Activated CD4-positive, alpha-beta T cell treated with anti-CD3 and anti-CD28 coated beads for 48 hours (primary cell): ENCODE data around the gene DNAJC4.
A peak's percentile ranks its signal among the peaks of the same experiment; 100 is the strongest.

Experiments
- DNase-seq: peaks from one replicate; pipeline ENCODE4 v3.0.0-alpha.2; 2020

DNAJC4 gene

GRCh38 chr11:64208796-64209562 lies 21.4 kb upstream of the DNAJC4 start:
- DNase-seq: no peak

- no peak for DNase-seq
Measured at GRCh38 chr11:64209563-64209843, 20.8 kb upstream of the DNAJC4 start.

DNA sequence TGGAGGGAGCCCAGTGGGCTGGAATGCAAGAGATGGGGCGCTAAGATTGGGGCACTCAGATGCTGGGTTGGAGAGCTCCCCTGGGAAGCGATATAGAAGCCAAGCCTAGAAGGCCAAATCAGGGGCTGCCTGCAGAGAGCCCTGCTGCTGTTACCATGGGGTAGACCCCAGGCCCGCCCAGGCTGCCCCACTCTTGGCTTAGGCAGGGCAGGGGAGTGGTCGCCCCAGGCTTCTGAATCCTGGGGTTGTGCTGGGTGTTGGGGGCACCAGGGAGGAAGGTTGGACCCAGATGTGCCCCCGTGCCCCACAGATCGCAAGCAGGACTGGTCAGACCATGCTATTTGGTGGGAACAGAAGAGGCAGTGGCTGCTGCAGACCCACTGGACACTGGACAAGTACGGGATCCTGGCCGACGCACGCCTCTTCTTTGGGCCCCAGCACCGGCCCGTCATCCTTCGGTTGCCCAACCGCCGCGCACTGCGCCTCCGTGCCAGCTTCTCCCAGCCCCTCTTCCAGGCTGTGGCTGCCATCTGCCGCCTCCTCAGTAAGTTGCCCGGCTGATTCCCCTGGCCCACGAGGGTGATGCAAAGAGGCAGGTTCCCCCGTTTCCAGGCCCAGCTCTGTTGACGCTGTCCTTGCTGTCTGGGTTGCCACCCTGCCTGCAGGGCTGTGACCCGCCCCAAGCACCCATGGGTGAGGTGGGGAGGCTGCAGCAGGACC lies 19.9 kb upstream of the DNAJC4 start:
- DNase-seq: no peak

DNA sequence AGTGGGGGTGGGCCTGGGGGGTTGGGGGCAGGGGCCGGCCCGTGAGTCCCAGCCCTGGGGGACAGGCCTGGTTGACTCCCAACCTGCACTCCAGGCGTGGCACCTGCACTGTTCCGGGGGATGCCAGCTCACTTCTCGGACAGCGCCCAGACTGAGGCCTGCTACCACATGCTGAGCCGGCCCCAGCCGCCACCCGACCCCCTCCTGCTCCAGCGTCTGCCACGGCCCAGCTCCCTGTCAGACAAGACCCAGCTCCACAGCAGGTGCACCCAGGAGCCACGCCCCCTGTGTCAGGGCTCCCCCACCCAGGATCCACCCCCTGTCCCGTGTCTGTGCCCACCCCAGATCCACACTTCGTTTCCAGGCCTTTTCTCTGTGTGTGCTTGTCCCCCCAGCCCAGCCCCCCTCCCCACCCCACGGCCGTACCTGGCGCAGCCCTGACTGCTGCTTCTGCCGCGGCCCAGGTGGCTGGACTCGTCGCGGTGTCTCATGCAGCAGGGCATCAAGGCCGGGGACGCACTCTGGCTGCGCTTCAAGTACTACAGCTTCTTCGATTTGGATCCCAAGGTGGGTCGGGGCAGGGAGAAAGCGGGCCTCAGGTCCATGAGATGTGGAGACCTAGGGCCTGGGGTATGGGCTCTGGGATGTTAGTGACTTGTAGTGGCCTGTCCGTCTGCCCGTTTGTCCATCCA lies 19.0 kb upstream of the DNAJC4 start:
- no peak for DNase-seq

- DNase-seq: no peak
Measured at GRCh38 chr11:64216879-64217278, 13.5 kb upstream of the DNAJC4 start.

DNA sequence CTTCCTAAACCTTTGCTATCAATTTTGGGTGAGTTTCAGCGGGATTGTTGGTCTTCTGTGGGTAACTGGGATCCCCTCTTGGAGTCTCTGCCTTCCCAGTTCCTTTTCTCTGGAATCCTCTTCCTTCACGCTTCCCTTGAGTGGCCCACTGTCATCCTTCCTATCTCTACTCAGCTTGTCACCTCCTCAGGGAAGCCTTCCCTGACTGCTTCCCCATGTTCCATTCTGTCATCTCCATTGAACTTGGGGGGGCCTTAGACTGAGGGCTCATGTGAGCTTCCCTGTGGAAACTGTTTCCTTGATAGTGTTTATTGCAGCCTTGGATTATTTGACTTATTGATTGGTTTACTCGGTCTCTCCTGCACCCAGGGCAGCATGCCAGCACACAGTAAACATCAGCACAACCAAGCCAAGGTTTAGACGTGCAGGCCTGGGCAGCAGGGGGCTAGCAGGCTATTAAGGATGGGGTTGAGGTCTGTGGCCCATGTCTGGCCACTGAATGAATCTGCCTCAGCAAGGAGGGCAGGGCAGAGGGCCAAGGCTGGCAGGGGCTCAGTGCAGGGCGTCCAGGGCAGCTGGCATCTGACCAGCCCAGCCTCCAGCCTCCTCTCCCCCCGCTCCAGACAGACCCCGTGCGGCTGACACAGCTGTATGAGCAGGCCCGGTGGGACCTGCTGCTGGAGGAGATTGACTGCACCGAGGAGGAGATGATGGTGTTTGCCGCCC lies 11.6 kb upstream of the DNAJC4 start:
- DNase-seq: no peak

GRCh38 chr11:64219354-64219684 lies 11.0 kb upstream of the DNAJC4 start:
- no peak for DNase-seq

- DNase-seq: no peak
Measured at GRCh38 chr11:64219755-64220154, 10.6 kb upstream of the DNAJC4 start.

DNA sequence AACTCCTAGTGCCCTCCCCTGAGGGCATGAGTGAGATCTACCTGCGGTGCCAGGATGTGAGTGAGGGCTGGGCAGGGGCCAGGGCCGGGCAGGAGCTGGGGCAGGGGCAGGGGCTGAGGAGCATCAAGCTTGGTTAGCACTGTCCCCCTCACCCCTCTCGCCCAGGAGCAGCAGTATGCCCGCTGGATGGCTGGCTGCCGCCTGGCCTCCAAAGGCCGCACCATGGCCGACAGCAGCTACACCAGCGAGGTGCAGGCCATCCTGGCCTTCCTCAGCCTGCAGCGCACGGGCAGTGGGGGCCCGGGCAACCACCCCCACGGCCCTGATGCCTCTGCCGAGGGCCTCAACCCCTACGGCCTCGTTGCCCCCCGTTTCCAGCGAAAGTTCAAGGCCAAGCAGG lies 10.1 kb upstream of the DNAJC4 start:
- DNase-seq: no peak

- no peak for DNase-seq
Measured at GRCh38 chr11:64220798-64221197, 9.6 kb upstream of the DNAJC4 start.

GRCh38 chr11:64222651-64223000 lies 7.7 kb upstream of the DNAJC4 start:
- no peak for DNase-seq

GRCh38 chr11:64223001-64223651 lies 7.2 kb upstream of the DNAJC4 start:
- no peak for DNase-seq

DNA sequence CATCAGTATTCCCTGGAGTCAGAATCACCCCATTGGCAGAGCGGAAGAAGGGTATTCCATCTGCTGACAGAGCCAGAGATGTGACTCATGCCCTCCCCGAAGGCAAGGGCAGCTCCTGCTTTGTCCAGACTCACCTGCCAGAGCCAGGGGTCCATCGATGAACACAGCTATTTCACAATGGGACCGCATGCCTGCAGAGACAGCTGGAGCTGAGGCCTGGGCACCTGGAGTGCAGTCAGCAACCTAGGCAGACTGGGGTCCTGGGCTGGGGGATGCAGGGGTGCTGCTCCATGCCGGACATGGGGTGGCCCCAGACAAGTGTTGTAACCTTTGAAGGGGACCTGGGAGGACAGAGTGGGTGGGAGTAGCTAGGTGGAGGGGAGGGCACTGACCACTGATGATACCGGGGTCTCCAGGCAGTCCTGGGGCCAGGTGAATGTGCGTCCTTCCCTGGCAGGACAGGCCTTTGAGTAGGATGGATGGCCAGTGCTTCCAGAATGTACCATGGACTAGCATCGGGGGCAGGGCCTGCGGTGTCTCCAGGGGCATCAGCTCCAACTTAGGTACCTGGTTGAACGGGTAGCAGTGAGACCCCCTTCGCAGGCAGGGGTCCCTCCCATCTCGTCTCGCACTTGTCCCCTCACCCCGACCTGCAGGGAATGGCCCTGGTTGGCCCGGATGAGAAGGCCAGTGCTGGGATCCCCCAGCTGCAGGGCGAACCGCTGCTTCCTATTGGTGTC lies 6.0 kb upstream of the DNAJC4 start:
- DNase-seq: no peak

- peak; percentile 28 for DNase-seq
Measured at GRCh38 chr11:64224891-64225607, 5.3 kb upstream of the DNAJC4 start.

GRCh38 chr11:64225608-64226506 lies 4.5 kb upstream of the DNAJC4 start, which contains the start of the genes NUDT22 and TRPT1:
Gene NUDT22, plus strand, starts transcription at chr11:64226274. Its CDS starts 379 bp downstream, at chr11:64226653.
Gene TRPT1, minus strand, starts transcription at chr11:64226186. Its CDS starts 326 bp downstream, at chr11:64225860.
- DNase-seq: peak; percentile 97

GRCh38 chr11:64226507-64227051 lies 3.8 kb upstream of the DNAJC4 start:
- DNase-seq: peak; percentile 70

- no peak for DNase-seq
Measured at GRCh38 chr11:64227405-64227956, 2.9 kb upstream of the DNAJC4 start.

GRCh38 chr11:64229090-64229743 lies 1.1 kb upstream of the DNAJC4 start:
- no peak for DNase-seq

DNA sequence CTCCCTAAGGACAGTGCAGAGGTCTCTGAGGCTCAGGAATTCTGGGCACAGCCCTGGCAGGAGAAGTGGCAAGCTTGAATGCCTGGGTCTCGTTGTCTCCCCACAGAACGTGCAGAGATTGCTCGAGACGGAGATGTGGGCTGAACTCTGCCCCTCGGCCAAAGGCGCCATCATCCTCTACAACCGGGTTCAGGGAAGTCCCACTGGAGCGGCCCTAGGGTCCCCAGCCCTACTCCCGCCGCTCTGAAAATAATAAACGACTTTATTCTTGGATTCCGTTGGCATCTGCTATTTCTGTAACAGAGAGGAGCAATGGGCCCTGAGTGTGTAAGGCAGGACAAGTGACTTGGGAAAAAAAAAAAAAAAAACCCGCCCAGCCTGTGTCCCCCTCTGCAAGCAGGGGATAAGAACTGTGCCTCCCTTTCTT lies 591 bp upstream of the DNAJC4 start:
- DNase-seq: no peak
